Neuron (in vitro differentiated cells): ENCODE results near the gene CARF.

Experiments
- H2AFZ ChIP-seq: one replicate; pipeline ENCODE4 v1.6.1; 2013; ENCODE audit warnings: low read depth, mild to moderate bottlenecking, inconsistent platforms, low read length, moderate library complexity
- H3K27me3 ChIP-seq: one replicate; pipeline ENCODE4 v1.6.1; 2013; ENCODE audit warnings: low read length; ENCODE audit not compliant: insufficient read depth
- H3K36me3 ChIP-seq: one replicate; pipeline ENCODE4 v1.6.1; 2013; ENCODE audit warnings: low read length; ENCODE audit not compliant: insufficient read depth
- H3K4me1 ChIP-seq: one replicate; pipeline ENCODE4 v1.6.1; 2013; ENCODE audit warnings: low read length; ENCODE audit not compliant: insufficient read depth
- H3K4me3 ChIP-seq: 2 replicates; pipeline ENCODE4 v1.5.1; 2013; ENCODE audit warnings: mild to moderate bottlenecking, low read length, moderate library complexity
- H3K9me3 ChIP-seq: one replicate; pipeline ENCODE4 v1.6.1; 2013; ENCODE audit warnings: low read length

The CARF gene

GRCh38 chr2:203003716-203004115, 91.6 kb downstream of the CARF start:
- Histone ChIP-seq H3K4me3 (no peak overlapping the region), H3K4me1 (peaks cover 6% of the 10 kb centered on the region), H2AFZ (no peak overlapping the region), H3K27me3 (no peaks in the 10 kb centered on the region), H3K36me3 (no peaks in the 10 kb centered on the region), H3K9me3 (no peaks in the 10 kb centered on the region)

- peak within 1 kb of the TSS; percentile 93 for H3K4me3 ChIP-seq
- no peaks in the 10 kb centered on the region for H3K9me3 ChIP-seq
Measured at GRCh38 chr2:203014456-203015199, 102.6 kb downstream of the CARF start, which contains the start of gene NBEAL1. Gene NBEAL1 (plus strand): TSS chr2:203014875. CDS start chr2:203016385, 1,510 bp downstream.

GRCh38 chr2:203016716-203017115, 104.6 kb downstream of the CARF start:
- Histone ChIP-seq H3K36me3 (no peaks in the 10 kb centered on the region), H3K9me3 (no peaks in the 10 kb centered on the region), H2AFZ (no peak overlapping the region), H3K27me3 (no peaks in the 10 kb centered on the region), H3K4me3 (peak overlapping the region; percentile 17), H3K4me1 (peaks cover 37% of the 10 kb centered on the region)

More at GRCh38 chr2:203014456-203015199, 102.6 kb downstream of the CARF start, which contains the start of gene NBEAL1:
- H2AFZ ChIP-seq, result peak within 1 kb of the TSS; percentile 85
- peaks cover 52% of the 10 kb centered on the region for H3K4me1 ChIP-seq
- H3K27me3 ChIP-seq, result no peaks in the 10 kb centered on the region
- H3K36me3 ChIP-seq, result no peaks in the 10 kb centered on the region

GRCh38 chr2:203018181-203018580, 106.1 kb downstream of the CARF start:
- peaks cover 33% of the 10 kb centered on the region for H3K4me1 ChIP-seq
- H3K27me3 ChIP-seq, result no peaks in the 10 kb centered on the region
- H2AFZ ChIP-seq, result no peak overlapping the region
- peak overlapping the region; percentile 38 for H3K4me3 ChIP-seq
- H3K36me3 ChIP-seq, result no peaks in the 10 kb centered on the region
- H3K9me3 ChIP-seq, result no peaks in the 10 kb centered on the region

- H3K36me3 ChIP-seq, result no peaks in the 10 kb centered on the region
- no peaks in the 10 kb centered on the region for H3K9me3 ChIP-seq
- H3K4me1 ChIP-seq, result peaks cover 28% of the 10 kb centered on the region
- no peaks in the 10 kb centered on the region for H3K27me3 ChIP-seq
- no peak overlapping the region for H2AFZ ChIP-seq
- no peak overlapping the region for H3K4me3 ChIP-seq
Measured at GRCh38 chr2:203019142-203019541, 107.1 kb downstream of the CARF start.

GRCh38 chr2:203021991-203022390, 109.9 kb downstream of the CARF start:
- Histone ChIP-seq H3K27me3 (no peaks in the 10 kb centered on the region), H3K4me1 (peaks cover 15% of the 10 kb centered on the region), H2AFZ (no peak overlapping the region), H3K4me3 (no peak overlapping the region), H3K9me3 (no peaks in the 10 kb centered on the region), H3K36me3 (no peaks in the 10 kb centered on the region)

GRCh38 chr2:203022751-203023150, 110.7 kb downstream of the CARF start:
- no peak overlapping the region for H2AFZ ChIP-seq
- no peaks in the 10 kb centered on the region for H3K27me3 ChIP-seq
- H3K36me3 ChIP-seq, result no peaks in the 10 kb centered on the region
- no peaks in the 10 kb centered on the region for H3K9me3 ChIP-seq
- H3K4me3 ChIP-seq, result no peak overlapping the region
- peaks cover 10% of the 10 kb centered on the region for H3K4me1 ChIP-seq

- Histone ChIP-seq H2AFZ (no peak overlapping the region), H3K9me3 (no peaks in the 10 kb centered on the region), H3K4me3 (no peak overlapping the region), H3K27me3 (no peaks in the 10 kb centered on the region), H3K4me1 (no peaks in the 10 kb centered on the region), H3K36me3 (no peaks in the 10 kb centered on the region)
Measured at GRCh38 chr2:203025592-203025991, 113.5 kb downstream of the CARF start.

- Histone ChIP-seq H3K36me3 (no peaks in the 10 kb centered on the region), H3K4me1 (no peaks in the 10 kb centered on the region), H2AFZ (no peak overlapping the region), H3K4me3 (no peak overlapping the region), H3K27me3 (no peaks in the 10 kb centered on the region), H3K9me3 (no peaks in the 10 kb centered on the region)
Measured at GRCh38 chr2:203030545-203030944, 118.5 kb downstream of the CARF start.

GRCh38 chr2:203030991-203031390, 118.9 kb downstream of the CARF start:
- H2AFZ ChIP-seq, result no peak overlapping the region
- H3K9me3 ChIP-seq, result no peaks in the 10 kb centered on the region
- H3K4me3 ChIP-seq, result no peak overlapping the region
- no peaks in the 10 kb centered on the region for H3K27me3 ChIP-seq
- H3K4me1 ChIP-seq, result no peaks in the 10 kb centered on the region
- no peaks in the 10 kb centered on the region for H3K36me3 ChIP-seq

GRCh38 chr2:203033395-203033794, 121.3 kb downstream of the CARF start:
- H2AFZ ChIP-seq, result no peak overlapping the region
- H3K4me1 ChIP-seq, result no peaks in the 10 kb centered on the region
- H3K36me3 ChIP-seq, result no peaks in the 10 kb centered on the region
- H3K27me3 ChIP-seq, result no peaks in the 10 kb centered on the region
- H3K4me3 ChIP-seq, result no peak overlapping the region
- no peaks in the 10 kb centered on the region for H3K9me3 ChIP-seq

GRCh38 chr2:203035879-203036470, 123.9 kb downstream of the CARF start:
- Histone ChIP-seq H2AFZ (no peak overlapping the region), H3K9me3 (no peaks in the 10 kb centered on the region), H3K27me3 (no peaks in the 10 kb centered on the region), H3K36me3 (no peaks in the 10 kb centered on the region), H3K4me1 (no peaks in the 10 kb centered on the region), H3K4me3 (no peak overlapping the region)
